ENCODE results near the gene RCSD1. TPM values are rescaled to one million over a fixed set of nuclear protein-coding genes. Genes with fewer than 3 reads are reported as not detected.

RCSD1 gene
- total and polyA plus RNA-seq, 2 of the 4 experiments (the other 2 are of a cell fraction) = 0.03 TPM; not detected in 1

GRCh38 chr1:167666416-167666815 is 36.4 kb downstream of the RCSD1 start:
- Histone ChIP-seq H3K4ac (ENCODE audit: low read depth, low read length) (no peak overlapping the region), H3K36me3 (ENCODE audit: control insufficient read depth, insufficient read depth, low read length) (no peaks in the 10 kb centered on the region), H3K4me1 (ENCODE audit: control insufficient read depth, insufficient read depth, low read length) (peaks cover 9% of the 10 kb centered on the region), H2BK120ac (ENCODE audit: low read depth, low read length) (no peak overlapping the region), H4K8ac (ENCODE audit: low read depth in 2 of 2, low read length in 2 of 2) (no peak overlapping the region), H2BK15ac (ENCODE audit: low read depth, low read length) (no peak overlapping the region), H2BK20ac (ENCODE audit: low read depth, low read length) (no peak overlapping the region), H3K9ac (ENCODE audit: low read depth, low read length) (no peak overlapping the region), H2BK5ac (ENCODE audit: low read depth, low read length, poor library complexity, severe bottlenecking) (no peak overlapping the region), H3K27ac (ENCODE audit: insufficient read depth, low read length) (no peak overlapping the region), H3K4me3 (ENCODE audit: insufficient read depth, low read depth, low read length) (no peak overlapping the region), H3K4me2 (ENCODE audit: low read depth, low read length) (no peak overlapping the region), H4K20me1 (ENCODE audit: insufficient read depth, low read length) (no peaks in the 10 kb centered on the region), H3K9me3 (ENCODE audit: control insufficient read depth, insufficient read depth, low read length) (no peaks in the 10 kb centered on the region), H3K79me1 (ENCODE audit: low read depth in 1 of 2, low read length in 2 of 2) (no peaks in the 10 kb centered on the region), H3K18ac (ENCODE audit: low read depth, low read length) (no peak overlapping the region), H2AFZ (replicated peaks; ENCODE audit: low read length, poor library complexity) (no peak overlapping the region), H2AK5ac (ENCODE audit: low read depth, low read length) (no peak overlapping the region), H4K5ac (ENCODE audit: low read depth, low read length) (no peak overlapping the region), H4K91ac (ENCODE audit: insufficient read depth, low read depth, low read length) (no peak overlapping the region), H3K9me1 (ENCODE audit: insufficient read depth, low read length) (peaks cover 5% of the 10 kb centered on the region; the same call in 1 of the 2 replicates), H2AK9ac (replicated peaks; ENCODE audit: low read depth, low read length, poor library complexity) (no peak overlapping the region), H3K27me3 (ENCODE audit: control insufficient read depth, insufficient read depth, low read length) (peaks cover 8% of the 10 kb centered on the region), H3K14ac (replicated peaks; ENCODE audit: low read depth, low read length) (no peak overlapping the region), H3K23ac (ENCODE audit: low read depth, low read length) (no peak overlapping the region), H3K56ac (ENCODE audit: extremely low read depth, insufficient read depth, low read length) (no peak overlapping the region)
- no TSS peak for BruUV-seq (replicated peaks)
- intact Hi-C loops (cut with micrococcal nuclease) = no loop called here
- TF ChIP-seq NFE2L2 (IDR thresholded peaks at IDR 0.05; ENCODE audit: low read depth, low read length) (no peak), RAD21 (IDR thresholded peaks at IDR 0.05; ENCODE audit: low read length) (no peak), USF2 (IDR thresholded peaks at IDR 0.05; ENCODE audit: low read depth, low read length) (no peak), RFX5 (IDR thresholded peaks at IDR 0.05; ENCODE audit: low read depth, low read length) (no peak), CEBPB (IDR thresholded peaks at IDR 0.05; ENCODE audit: low read depth, low read length) (no peak), SMC3 (IDR thresholded peaks at IDR 0.05; ENCODE audit: low read depth, low read length) (no peak), CTCF (conservative IDR thresholded peaks at IDR 0.05; ENCODE audit: low read depth, low read length) (no peak), CHD1 (IDR thresholded peaks at IDR 0.05; ENCODE audit: low read depth, low read length) (no peak), RCOR1 (IDR thresholded peaks at IDR 0.05; ENCODE audit: insufficient replicate concordance, low read length) (no peak), BHLHE40 (IDR thresholded peaks at IDR 0.05; ENCODE audit: low read depth, low read length) (no peak)
- dilution Hi-C loops (cut with HindIII; ENCODE audit: low sequenced_read_pairs, unreplicated experiment) = no loop called here
- DNase-seq = peak; percentile 45
- CTCF ChIA-PET = no interaction called here
- in situ Hi-C loops (cut with MboI; ENCODE audit: low sequenced_read_pairs) = no loop called here
- no CpG with 5 or more reads among the region's 4 CpGs for WGBS, 2 experiments (ENCODE audit: extremely low coverage in 2 of 2, insufficient read length in 1 of 2)
- POLR2A ChIA-PET (ENCODE audit: unreplicated experiment) = no interaction called here
- no peak for ATAC-seq (ENCODE audit: low read depth)

Measured in IMR-90 (cell line).